Smooth muscle cell (in vitro differentiated cells): Measurements from ENCODE around the gene COTL1. TPM values are rescaled to one million over a fixed set of nuclear protein-coding genes. Genes with fewer than 3 reads are reported as not detected.

Experiments
- DNase-seq: peaks from one replicate; lab custom pipeline; 2025; ENCODE audit not compliant: unreplicated experiment; lab: John Stamatoyannopoulos, UW
- H2AFZ ChIP-seq: fragments of 200-600 bp; sonication (generic); 2 replicates; pipeline ENCODE4 v1.6.0; 2016; ENCODE audit warnings: antibody characterized with exemption, low read depth, mild to moderate bottlenecking
- H3F3A ChIP-seq: fragments of 200-600 bp; sonication (generic); 2 replicates; pipeline ENCODE4 v1.6.0; 2017; ENCODE audit warnings: antibody characterized with exemption, low read depth
- H3K27ac ChIP-seq: fragments of 200-600 bp; sonication (generic); 2 replicates; pipeline ENCODE4 v1.5.1; 2016; ENCODE audit warnings: low read depth, mild to moderate bottlenecking
- H3K27me3 ChIP-seq: fragments of 200-600 bp; sonication (generic); 2 replicates; pipeline ENCODE4 v1.6.1; 2016; ENCODE audit warnings: low read depth, mild to moderate bottlenecking
- H3K36me3 ChIP-seq: fragments of 200-600 bp; sonication (generic); 2 replicates; pipeline ENCODE4 v1.5.1; 2016; ENCODE audit warnings: low read depth
- H3K4me1 ChIP-seq: fragments of 200-600 bp; sonication (generic); 2 replicates; pipeline ENCODE4 v1.5.1; 2016; ENCODE audit warnings: low read depth
- H3K4me2 ChIP-seq: fragments of 200-600 bp; sonication (generic); 2 replicates; pipeline ENCODE4 v1.6.0; 2016; ENCODE audit warnings: mild to moderate bottlenecking
- H3K4me3 ChIP-seq: fragments of 200-600 bp; sonication (generic); 2 replicates; pipeline ENCODE4 v1.5.1; 2016; ENCODE audit warnings: mild to moderate bottlenecking
- H3K79me2 ChIP-seq: fragments of 200-600 bp; sonication (generic); 2 replicates; pipeline ENCODE4 v1.6.0; 2016; ENCODE audit warnings: low read depth, mild to moderate bottlenecking
- H3K9ac ChIP-seq: fragments of 200-600 bp; sonication (generic); 2 replicates; pipeline ENCODE4 v1.6.0; 2016; ENCODE audit warnings: low read depth
- H3K9me3 ChIP-seq: fragments of 200-600 bp; sonication (generic); replicated peaks from 2 replicates; pipeline ENCODE4 v1.5.1; 2016; ENCODE audit warnings: low read depth
- H4K20me1 ChIP-seq: fragments of 200-600 bp; sonication (generic); 2 replicates; pipeline ENCODE4 v1.6.0; 2016; ENCODE audit warnings: low read depth
- WGBS: methylation state at CpG from one replicate; pipeline ENCODE4 v1.1.7; 2016; ENCODE audit warnings: low lambda C conversion rate; 5-methylcytosine and 5-hydroxymethylcytosine counted together
- polyA plus RNA-seq: library from polyadenylated mRNA; unstranded; fragments of >200 nt; fragmentation: Nextera tagmentation; extraction: Ambion mirVana; gene quantifications from 2 replicates; pipeline ENCODE4 v1.2.1, GENCODE V29; 2016
- total RNA-seq: library from RNA; depleted of rRNA; stranded (reverse); fragments of >200 nt; gene quantifications from 2 replicates; pipeline ENCODE4 v1.2.3, GENCODE V29; 2014
- TF ChIP-seq, protein P1 (sequence below): fragments of 200-600 bp; sonication (generic); IDR thresholded peaks from 2 replicates; pipeline ENCODE4 v1.5.1; 2017; ENCODE audit warnings: borderline replicate concordance, mild to moderate bottlenecking, antibody characterized with exemption; ENCODE audit not compliant: insufficient read depth, poor library complexity, severe bottlenecking

Gene COTL1
- total and polyA plus RNA-seq, 2 experiments from 2014 or later, result 81.2 to 233 TPM

DNA sequence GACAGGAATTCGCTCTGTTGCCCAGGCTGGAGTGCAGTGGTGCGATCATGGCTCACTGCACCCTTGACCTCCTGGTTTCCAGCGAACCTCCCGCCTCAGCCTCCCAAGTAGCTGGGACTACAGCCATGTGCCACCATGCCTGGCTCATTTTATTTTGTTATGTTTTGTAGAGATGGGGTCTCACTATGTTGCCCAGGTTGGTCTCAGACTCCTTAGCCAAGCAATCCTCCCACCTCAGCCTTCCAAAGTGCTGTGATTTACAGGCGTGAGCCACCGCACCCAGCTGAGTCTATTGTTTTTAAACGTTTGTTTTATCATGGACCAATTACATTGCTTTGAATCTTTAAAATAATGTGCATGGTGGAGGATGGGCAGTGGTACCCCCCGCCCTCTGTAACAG lies 28.9 kb downstream of the COTL1 start:
- H3K79me2 ChIP-seq, result peaks cover 42% of the 10 kb centered on the region

DNA sequence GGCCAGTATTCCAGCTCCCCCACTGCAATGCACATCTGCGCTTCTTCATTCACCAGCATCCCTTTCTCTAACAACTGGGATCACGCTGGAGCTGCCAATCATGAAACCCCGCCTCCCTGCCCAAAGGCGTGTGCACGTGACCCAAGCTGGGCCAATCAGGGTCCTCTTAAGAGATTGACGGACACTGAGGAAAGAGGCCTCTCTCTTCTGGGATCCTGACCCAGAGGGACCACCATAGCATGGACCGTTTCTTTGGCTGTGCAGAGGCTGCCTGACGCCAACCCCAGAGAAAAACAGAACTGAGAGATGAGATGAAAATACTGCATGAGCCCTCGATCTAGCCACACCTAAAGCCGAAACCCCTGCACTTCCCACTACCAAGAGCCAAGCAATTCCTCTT lies 32.0 kb downstream of the COTL1 start:
- Histone ChIP-seq H3K79me2 (peaks cover 23% of the 10 kb centered on the region), H3K27ac (no peak overlapping the region), H3F3A (peaks cover 4% of the 10 kb centered on the region), H3K4me2 (no peak overlapping the region), H3K4me3 (no peak overlapping the region), H3K4me1 (peaks cover 7% of the 10 kb centered on the region), H2AFZ (no peak overlapping the region), H4K20me1 (peaks cover 56% of the 10 kb centered on the region), H3K9me3 (no peaks in the 10 kb centered on the region), H3K27me3 (no peaks in the 10 kb centered on the region), H3K36me3 (peaks cover 3% of the 10 kb centered on the region), H3K9ac (no peak overlapping the region)
- DNase-seq, result no peak
- TF ChIP-seq, protein P1, sequence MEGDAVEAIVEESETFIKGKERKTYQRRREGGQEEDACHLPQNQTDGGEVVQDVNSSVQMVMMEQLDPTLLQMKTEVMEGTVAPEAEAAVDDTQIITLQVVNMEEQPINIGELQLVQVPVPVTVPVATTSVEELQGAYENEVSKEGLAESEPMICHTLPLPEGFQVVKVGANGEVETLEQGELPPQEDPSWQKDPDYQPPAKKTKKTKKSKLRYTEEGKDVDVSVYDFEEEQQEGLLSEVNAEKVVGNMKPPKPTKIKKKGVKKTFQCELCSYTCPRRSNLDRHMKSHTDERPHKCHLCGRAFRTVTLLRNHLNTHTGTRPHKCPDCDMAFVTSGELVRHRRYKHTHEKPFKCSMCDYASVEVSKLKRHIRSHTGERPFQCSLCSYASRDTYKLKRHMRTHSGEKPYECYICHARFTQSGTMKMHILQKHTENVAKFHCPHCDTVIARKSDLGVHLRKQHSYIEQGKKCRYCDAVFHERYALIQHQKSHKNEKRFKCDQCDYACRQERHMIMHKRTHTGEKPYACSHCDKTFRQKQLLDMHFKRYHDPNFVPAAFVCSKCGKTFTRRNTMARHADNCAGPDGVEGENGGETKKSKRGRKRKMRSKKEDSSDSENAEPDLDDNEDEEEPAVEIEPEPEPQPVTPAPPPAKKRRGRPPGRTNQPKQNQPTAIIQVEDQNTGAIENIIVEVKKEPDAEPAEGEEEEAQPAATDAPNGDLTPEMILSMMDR, result no peak
- 84% methylated on average over 10 of the region's 10 CpGs for WGBS

More for the DNA sequence above, 28.9 kb downstream of the COTL1 start:
- Histone ChIP-seq H2AFZ (no peak overlapping the region), H3K9me3 (no peaks in the 10 kb centered on the region), H3K4me1 (no peaks in the 10 kb centered on the region), H3K4me2 (no peak overlapping the region), H3K27me3 (no peaks in the 10 kb centered on the region), H4K20me1 (peaks cover 48% of the 10 kb centered on the region), H3K4me3 (no peak overlapping the region), H3K27ac (no peak overlapping the region), H3K36me3 (peaks cover 3% of the 10 kb centered on the region), H3F3A (no peaks in the 10 kb centered on the region), H3K9ac (no peak overlapping the region)
- DNase-seq, result no peak
- TF ChIP-seq, protein P1, result no peak
- 97% methylated on average over 8 of the region's 8 CpGs for WGBS

DNA sequence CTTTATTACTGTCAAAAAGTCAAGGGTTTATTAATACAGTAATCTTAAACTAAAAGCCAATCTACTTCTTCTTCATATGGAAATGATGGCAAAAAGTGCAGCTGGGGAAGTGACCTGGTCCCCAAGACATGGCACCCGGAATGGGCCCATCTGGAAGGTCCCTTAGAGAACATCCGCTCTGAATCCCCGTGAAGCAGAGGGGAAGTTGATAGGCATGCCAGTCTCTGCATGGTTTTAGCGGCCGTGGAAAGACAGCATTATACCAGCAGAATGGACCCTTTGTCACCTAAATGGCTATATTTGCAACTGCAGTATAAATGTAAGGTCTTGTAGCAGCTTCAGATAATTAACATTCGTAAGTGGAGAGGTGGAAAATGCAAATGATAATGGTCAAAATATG lies 32.4 kb downstream of the COTL1 start:
- Histone ChIP-seq H3K4me1 (peaks cover 7% of the 10 kb centered on the region), H3K27me3 (no peaks in the 10 kb centered on the region), H3K4me3 (no peak overlapping the region), H3K79me2 (peaks cover 23% of the 10 kb centered on the region), H3K27ac (no peak overlapping the region), H3K4me2 (no peak overlapping the region), H4K20me1 (peaks cover 59% of the 10 kb centered on the region), H3F3A (peaks cover 4% of the 10 kb centered on the region), H3K36me3 (peaks cover 3% of the 10 kb centered on the region), H3K9ac (no peak overlapping the region), H3K9me3 (no peaks in the 10 kb centered on the region), H2AFZ (no peak overlapping the region)
- TF ChIP-seq, protein P1, result no peak
- no peak for DNase-seq
- 91% methylated on average over 6 of the region's 6 CpGs for WGBS

DNA sequence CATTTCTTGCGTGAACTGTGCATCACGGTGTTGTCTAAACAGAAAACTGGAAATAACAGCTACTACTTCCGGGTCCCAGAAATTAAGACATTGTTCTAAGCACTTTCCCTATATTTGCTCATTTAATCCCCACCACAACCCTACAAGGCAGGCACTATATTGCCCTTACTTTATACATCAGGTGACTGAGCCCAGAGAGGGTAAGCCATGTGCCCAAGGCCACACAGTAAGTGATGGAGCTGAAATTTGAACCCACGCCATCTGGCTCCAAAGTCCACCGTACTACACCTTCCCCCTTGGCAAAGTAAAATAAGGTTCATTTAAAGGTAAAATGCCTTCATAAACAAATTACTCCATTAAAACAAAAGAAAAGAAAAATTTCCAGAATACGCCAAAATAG lies 33.2 kb downstream of the COTL1 start:
- 98% methylated on average over 6 of the region's 6 CpGs for WGBS
- TF ChIP-seq, protein P1, result no peak

More for the DNA sequence above, 33.2 kb downstream of the COTL1 start:
- Histone ChIP-seq H3K4me1 (peaks cover 7% of the 10 kb centered on the region), H3F3A (peaks cover 4% of the 10 kb centered on the region), H2AFZ (no peak overlapping the region), H3K36me3 (peaks cover 3% of the 10 kb centered on the region), H3K9me3 (no peaks in the 10 kb centered on the region), H3K4me3 (no peak overlapping the region), H3K79me2 (peaks cover 25% of the 10 kb centered on the region), H3K4me2 (no peak overlapping the region), H3K27ac (no peak overlapping the region), H3K9ac (no peak overlapping the region), H3K27me3 (no peaks in the 10 kb centered on the region), H4K20me1 (peaks cover 58% of the 10 kb centered on the region)
- DNase-seq, result no peak
